ENCODE results near the gene FRAT1.

- TF ChIP-seq SP1 (IDR thresholded peaks at IDR 0.05) (no peak), FOXK2 (IDR thresholded peaks at IDR 0.05) (no peak), TARDBP (IDR thresholded peaks at IDR 0.05) (no peak), LEF1 (IDR thresholded peaks at IDR 0.05; ENCODE audit: borderline replicate concordance) (no peak), FOXM1 (IDR thresholded peaks at IDR 0.05; ENCODE audit: borderline replicate concordance) (no peak), ZNF384 (IDR thresholded peaks at IDR 0.05) (no peak), SUZ12 (IDR thresholded peaks at IDR 0.05) (no peak), FOXA1 (IDR thresholded peaks at IDR 0.05) (no peak), L3MBTL2 (conservative IDR thresholded peaks at IDR 0.05) (no peak), PKNOX1 (IDR thresholded peaks at IDR 0.05) (no peak), CTBP1 (IDR thresholded peaks at IDR 0.05; ENCODE audit: borderline replicate concordance) (no peak), ARNT (IDR thresholded peaks at IDR 0.05) (no peak), ELF4 (IDR thresholded peaks at IDR 0.05) (no peak)
Measured at GRCh38 chr10:97323501-97323900, 4.4 kb downstream of the FRAT1 start.

Data from HEK293T (cell line).